ENCODE results near the gene NT5DC3.

The NT5DC3 gene

DNA sequence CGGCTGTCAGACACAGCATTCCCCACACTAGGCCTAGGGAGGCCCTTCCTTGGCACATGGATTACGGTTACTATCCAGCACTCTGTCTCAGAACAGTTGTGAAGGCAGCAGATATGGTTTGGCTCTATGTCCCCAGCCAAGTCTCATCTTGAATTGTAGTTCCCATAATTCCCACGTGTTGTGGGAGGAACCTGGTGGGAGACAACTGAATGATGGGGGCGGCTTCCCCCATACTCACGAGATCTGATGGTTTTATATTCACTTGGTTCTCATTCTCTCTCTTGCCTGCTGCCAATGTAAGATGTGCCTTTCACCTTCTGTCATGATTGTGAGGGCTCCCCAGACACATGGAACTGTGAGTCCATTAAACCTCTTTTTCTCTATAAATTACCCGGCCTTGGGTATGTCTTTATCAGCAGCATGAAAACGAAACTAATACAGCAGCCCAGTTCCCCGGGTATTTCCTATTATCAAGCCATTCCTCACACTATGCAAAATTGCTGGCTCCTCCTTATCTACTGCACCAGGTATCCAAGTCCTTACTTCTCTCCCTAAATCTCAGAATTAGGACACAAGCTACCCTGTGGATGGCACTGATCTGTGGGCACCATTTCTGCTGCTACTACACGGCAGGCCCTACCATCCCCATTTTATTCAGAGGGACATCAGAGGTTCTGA, 33.3 kb downstream of the NT5DC3 start:
- DNase-seq: no peak

DNA sequence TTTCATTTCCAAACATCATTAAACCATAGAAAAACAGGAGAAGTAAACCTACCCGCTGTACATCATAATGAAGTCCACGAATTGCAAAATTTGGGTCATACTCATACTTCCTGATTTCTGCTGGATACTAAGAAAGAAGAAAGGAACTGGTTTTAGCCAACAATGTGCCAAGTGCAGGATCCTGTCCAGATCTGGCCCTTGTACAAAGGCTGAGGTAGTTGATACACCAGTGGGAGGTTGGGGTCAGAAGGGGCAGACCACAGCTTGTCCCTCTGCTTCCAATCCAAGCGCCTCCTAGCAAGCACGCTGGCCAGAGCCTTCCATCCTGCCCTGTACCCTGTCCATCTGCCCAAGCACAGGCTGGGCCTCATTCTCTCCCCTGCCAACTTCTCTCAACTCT, 34.2 kb downstream of the NT5DC3 start:
- DNase-seq: no peak

DNA sequence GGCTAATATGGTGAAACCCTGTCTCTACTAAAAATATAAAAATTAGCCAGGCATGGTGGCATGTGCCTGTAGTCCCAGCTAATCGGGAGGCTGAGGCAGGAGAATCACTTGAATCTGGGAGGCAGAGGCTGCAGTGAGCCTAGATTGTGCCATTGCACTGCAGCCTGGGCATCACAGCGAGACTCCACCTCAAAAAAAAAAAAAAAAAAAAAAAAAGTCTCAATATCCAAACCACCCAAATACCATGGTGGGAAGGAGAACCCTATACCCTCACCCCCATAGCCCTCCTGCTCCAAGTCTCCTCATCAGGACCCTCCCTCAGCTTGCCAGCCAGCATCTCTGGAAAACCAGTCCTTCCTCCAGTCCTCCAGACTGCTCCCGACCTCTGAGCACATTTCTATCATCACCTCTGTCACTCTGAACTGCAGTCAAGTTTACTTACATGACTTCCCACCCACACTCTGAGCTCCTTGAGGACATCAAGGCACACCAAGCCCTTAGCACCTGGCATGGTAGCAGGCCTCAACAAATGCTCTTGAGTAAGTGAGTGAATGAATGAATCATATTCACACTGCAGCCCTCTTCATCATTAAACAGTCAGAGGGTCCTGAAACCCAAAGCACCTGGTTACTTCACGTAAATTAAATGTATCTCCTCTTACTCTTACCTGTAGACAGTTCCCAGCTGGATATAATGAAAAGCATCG, 35.2 kb downstream of the NT5DC3 start:
- DNase-seq: no peak

DNA sequence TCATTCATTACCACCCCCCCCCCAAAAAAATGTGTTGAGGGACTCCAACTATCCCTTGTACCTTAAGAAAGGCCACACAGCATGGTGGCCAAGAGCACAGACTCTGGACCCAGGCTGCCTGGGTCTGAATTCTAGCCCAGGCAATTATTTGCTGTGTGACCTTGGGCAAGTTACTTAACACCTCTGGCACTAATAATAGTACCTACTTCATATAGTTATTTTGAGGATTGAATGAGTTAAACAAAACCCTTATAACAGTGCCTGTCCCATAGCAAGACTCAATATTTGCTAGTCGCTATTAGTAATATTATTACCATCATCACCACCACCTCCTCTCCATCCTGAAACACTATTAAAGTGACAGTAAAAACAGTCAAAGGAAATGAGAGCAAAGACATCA, 37.2 kb downstream of the NT5DC3 start:
- no peak for DNase-seq

DNA sequence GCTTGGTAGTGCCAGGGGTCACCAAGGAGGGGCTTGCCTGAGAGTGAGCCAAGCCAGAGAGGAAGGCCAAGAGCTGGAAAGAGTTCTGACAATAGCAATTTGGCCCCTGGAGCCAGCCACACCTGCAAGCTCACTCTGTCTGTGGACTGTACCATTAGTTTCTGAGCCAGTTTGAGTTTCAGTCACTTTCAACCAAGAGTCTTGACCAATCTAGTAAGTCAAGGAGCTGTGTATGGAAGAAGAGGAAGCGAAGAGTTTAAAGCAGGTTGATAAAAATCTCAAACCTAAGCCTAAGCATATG, 38.5 kb downstream of the NT5DC3 start:
- no peak for DNase-seq

- no peak for DNase-seq
These were observed 39.1 kb downstream of the NT5DC3 start for GRCh38 chr12:103801709-103802585.

- DNase-seq: no peak
These were observed 40.9 kb downstream of the NT5DC3 start for GRCh38 chr12:103799857-103800771.

DNA sequence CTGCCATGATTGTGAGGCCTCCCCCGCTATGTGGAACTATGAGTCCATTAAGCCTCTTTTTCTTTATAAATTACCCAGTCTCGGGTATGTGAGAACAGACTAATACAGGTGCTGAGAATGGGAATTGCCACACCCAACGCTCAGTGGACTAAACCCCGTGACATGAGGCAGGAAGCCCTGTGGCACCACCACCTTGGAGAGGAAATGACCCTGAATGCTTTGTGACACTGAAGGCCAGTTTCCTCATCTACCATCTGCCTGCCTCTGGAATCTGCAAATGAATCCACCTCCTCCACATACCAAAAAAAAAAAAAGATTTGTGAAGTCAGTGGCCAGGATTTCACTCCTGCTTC, 41.6 kb downstream of the NT5DC3 start:
- DNase-seq: no peak

DNA sequence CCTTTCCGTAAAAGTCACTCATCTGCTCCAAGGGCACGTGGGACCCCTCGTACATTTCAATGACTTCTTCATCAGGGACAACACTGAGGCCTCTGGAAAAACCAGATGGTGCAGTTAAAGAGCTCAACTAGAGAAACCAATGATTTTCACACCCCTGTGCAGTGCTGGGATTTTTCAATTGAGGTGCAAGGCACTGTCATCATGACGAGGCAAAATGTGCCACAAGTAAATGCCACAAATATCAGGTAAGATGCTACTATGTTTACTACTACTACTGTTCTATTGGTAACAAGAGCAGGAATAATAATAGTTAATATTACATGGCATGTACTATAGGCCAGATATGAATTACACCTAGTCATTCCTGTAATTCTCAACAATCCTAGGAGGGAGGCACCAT, 42.4 kb downstream of the NT5DC3 start:
- no peak for DNase-seq

DNA sequence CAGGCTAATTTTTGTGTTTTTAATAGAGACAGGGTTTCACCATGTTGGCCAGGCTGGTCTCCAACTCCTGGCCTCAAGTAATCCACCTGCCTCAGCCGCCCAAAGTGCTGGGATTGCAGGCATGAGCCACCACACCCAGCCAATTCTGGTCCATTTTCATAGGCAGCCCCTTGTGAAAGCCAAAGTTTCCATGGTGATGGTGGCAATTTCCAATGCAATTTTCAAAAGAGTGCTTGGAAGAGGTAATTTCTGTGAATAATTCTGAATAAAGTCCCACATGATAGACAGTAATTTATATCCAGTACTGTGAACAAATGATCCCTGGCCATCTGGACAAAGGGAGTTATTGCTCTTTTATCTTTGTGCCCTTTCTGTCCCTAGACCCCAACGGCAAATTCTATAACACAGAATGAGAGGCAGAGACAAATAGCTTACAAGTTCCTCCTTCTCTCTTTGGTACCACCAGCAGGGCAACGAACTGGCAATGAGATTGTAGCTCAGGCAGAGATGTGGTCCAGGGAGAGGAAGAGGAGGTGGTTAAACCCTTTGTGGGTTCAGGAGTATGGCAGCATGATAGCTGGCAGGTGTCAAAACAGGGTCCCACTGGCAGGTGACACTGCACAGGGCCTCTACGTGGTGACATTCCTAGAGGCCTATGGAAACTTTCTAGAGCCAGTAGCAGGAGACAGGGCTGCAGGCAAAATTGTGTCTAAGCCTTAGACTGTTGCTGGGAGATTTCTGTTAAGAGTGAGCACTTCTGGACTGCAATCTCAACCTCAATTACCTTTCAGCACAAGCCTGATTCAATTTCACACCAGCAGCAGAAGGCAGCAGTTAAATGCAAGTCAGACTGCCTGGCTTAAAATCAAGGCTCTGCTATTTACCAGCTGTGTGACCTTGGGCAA, 46.5 kb downstream of the NT5DC3 start:
- DNase-seq: no peak

DNA sequence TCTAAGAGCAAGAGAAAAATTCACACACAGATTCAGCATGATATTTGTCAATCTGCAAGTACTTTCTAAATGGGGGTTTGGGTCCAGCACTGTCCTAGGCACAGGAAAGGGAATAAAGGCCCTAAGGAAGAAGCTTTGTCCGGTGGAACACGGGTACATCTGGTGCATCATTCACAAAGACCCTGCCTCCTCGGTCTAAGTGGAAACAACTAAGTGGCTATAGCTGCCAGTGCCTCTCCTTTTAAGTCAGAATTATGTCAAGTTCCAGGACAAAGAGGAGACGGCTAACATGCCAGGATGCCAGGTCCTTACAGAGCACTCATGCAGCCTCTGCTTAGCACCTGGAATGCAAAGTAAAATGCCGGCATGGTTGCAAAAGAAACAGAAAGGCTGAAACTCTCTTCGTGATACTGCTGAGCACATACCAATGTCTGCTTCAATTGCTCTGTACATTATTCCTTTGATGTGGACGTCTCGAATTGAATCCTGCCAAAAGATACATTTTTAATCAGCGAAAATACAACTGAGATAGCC, 47.5 kb downstream of the NT5DC3 start:
- no peak for DNase-seq

GRCh38 chr12:103793046-103793445, 48.0 kb downstream of the NT5DC3 start:
- DNase-seq: no peak

- no peak for DNase-seq
These were observed 49.6 kb downstream of the NT5DC3 start for GRCh38 chr12:103791350-103791920.

DNA sequence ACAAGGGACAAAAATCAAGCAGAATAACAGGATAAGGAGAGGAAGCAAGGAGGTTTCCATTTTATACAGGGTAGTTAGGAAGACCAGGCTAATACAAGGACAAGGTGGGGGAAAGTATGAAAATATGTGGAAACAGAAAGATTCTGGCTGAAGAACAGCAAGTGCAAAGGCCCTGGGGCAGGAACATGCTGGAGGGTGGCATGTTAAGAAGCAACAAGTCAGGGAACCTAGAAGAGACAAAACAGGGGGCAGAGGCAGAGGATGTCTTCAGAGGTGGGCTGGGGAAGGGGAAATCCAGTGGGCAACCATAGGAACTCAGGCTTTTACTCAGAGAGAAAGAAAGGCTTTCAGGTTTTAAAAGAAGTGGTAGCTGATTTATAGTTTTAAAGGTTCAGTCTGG, 54.8 kb downstream of the NT5DC3 start:
- DNase-seq: no peak

DNA sequence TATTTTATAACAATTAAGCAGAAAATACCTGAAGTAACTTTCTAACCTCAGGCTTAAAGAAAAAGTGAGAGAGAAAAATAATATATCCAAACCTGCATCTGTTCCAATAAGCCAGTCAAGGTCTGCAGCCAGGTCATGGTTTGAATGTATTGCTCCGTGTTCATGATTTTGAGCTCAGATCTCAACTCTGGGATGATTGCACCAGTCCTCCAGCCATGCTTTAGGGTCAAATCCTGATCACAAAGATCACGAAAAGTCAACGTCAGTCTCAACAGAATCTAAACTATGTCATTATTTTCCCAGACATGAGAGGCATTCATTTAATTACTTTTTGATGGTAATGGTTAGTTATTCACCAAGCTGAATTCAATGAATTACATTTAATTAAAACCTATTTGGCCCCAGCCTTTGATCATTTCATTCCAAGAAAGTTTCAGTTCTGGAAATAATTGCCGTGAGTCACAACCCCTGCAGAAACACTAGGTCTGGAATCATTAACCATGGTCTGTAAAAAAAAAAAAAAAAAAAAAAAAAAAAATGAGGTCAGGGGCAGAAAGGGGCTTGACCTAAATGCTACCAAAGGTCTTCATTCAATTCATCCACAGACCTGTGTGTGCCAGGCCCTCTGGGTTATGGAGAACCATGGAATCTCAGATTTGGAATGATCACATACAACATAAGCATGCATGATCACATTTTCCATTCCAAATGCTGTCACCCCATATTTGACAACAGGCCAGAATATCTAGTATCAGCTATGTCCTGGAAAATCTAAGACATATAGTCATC, 55.6 kb downstream of the NT5DC3 start:
- no peak for DNase-seq

DNA sequence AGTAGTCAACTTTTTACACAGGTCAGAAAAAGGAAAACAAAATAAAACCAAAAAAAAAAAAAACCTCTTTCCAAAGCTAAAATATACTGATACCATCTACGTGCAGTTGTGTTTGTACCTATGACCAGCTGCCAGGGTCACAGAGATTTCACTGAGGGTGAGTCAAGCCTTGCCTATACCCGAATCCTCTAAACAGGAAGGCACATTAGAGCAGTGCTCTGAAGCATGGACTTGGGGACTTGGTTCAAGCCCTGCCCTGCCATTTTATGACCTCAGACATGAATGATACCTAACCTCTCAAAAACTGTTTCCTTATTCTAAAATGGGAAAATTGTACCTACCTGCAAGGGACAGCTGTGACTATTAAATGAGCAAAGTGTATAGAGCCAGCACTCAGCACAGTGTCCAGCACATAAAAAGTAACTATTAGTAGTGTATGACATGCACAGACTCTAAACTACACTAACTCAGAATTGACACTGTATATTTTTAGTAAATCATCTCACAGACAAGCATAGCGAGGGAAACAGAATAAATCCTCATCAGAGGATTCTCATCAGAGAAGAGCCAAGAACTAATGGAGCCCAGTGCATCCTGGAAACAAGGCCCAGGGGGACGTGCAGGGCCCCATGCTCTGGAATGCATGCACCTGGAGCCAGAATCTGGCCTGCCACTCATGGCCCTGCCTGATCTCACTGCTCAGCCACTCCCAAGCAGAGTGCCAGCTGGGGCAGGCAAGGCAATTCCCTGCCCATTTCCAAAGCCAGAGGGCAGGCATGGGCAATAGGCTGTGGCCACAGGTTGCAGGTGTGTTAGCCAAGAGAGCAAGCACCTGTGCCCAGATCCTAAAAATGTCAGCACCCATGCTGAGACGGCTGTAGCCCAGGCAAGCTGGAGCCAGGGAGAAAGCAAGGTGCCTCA, 57.0 kb downstream of the NT5DC3 start:
- no peak for DNase-seq

GRCh38 chr12:103782399-103782798, 58.6 kb downstream of the NT5DC3 start:
- no peak for DNase-seq

- no peak for DNase-seq
These were observed 60.0 kb downstream of the NT5DC3 start for GRCh38 chr12:103780992-103781391.

GRCh38 chr12:103780093-103780440, 61.0 kb downstream of the NT5DC3 start:
- DNase-seq: no peak
